ENCODE results near the gene KCNIP3. TPM values are rescaled to one million over a fixed set of nuclear protein-coding genes. Genes with fewer than 3 reads are reported as not detected.

KCNIP3 gene
- total RNA-seq, 1 donor from 2014 or later = 7.2 TPM

- Histone ChIP-seq H3K4me3 (ENCODE audit: low read depth, low read length) (no peak overlapping the region), H3K36me3 (ENCODE audit: control insufficient read depth, insufficient read depth, low read length) (no peaks in the 10 kb centered on the region), H3K27me3 (ENCODE audit: control insufficient read depth, insufficient read depth, low read length) (no peaks in the 10 kb centered on the region)
- no peak for TF ChIP-seq CTCF (IDR thresholded peaks at IDR 0.05; ENCODE audit: insufficient read depth, low read length, poor library complexity, severe bottlenecking)
- DNase-seq (ENCODE audit: low read depth) = no peak
These were observed 12.5 kb downstream of the KCNIP3 start for GRCh38 chr2:95309599-95309998.

- Histone ChIP-seq H3K27me3 (ENCODE audit: control insufficient read depth, insufficient read depth, low read length) (no peaks in the 10 kb centered on the region), H3K36me3 (ENCODE audit: control insufficient read depth, insufficient read depth, low read length) (no peaks in the 10 kb centered on the region), H3K4me3 (ENCODE audit: low read depth, low read length) (no peak overlapping the region)
- TF ChIP-seq CTCF (IDR thresholded peaks at IDR 0.05; ENCODE audit: insufficient read depth, low read length, poor library complexity, severe bottlenecking) = no peak
- DNase-seq (ENCODE audit: low read depth) = no peak
These were observed 13.1 kb downstream of the KCNIP3 start for GRCh38 chr2:95310216-95310615.

- Histone ChIP-seq H3K36me3 (ENCODE audit: control insufficient read depth, insufficient read depth, low read length) (no peaks in the 10 kb centered on the region), H3K4me3 (ENCODE audit: low read depth, low read length) (no peak overlapping the region), H3K27me3 (ENCODE audit: control insufficient read depth, insufficient read depth, low read length) (no peaks in the 10 kb centered on the region)
- TF ChIP-seq CTCF (IDR thresholded peaks at IDR 0.05; ENCODE audit: insufficient read depth, low read length, poor library complexity, severe bottlenecking) = no peak
- DNase-seq (ENCODE audit: low read depth) = no peak
These were observed 13.5 kb downstream of the KCNIP3 start for GRCh38 chr2:95310651-95311050.

GRCh38 chr2:95311815-95312542, 14.8 kb downstream of the KCNIP3 start:
- no peak for DNase-seq (ENCODE audit: low read depth)
- TF ChIP-seq CTCF (IDR thresholded peaks at IDR 0.05; ENCODE audit: insufficient read depth, low read length, poor library complexity, severe bottlenecking) = no peak
- no peaks in the 10 kb centered on the region for H3K36me3 ChIP-seq (ENCODE audit: control insufficient read depth, insufficient read depth, low read length)
- no peaks in the 10 kb centered on the region for H3K27me3 ChIP-seq (ENCODE audit: control insufficient read depth, insufficient read depth, low read length)
- H3K4me3 ChIP-seq (ENCODE audit: low read depth, low read length) = no peak overlapping the region

GRCh38 chr2:95312543-95313201, 15.5 kb downstream of the KCNIP3 start:
- no peak overlapping the region for H3K4me3 ChIP-seq (ENCODE audit: low read depth, low read length)
- H3K27me3 ChIP-seq (ENCODE audit: control insufficient read depth, insufficient read depth, low read length) = no peaks in the 10 kb centered on the region
- no peak for TF ChIP-seq CTCF (IDR thresholded peaks at IDR 0.05; ENCODE audit: insufficient read depth, low read length, poor library complexity, severe bottlenecking)
- no peak for DNase-seq (ENCODE audit: low read depth)
- H3K36me3 ChIP-seq (ENCODE audit: control insufficient read depth, insufficient read depth, low read length) = no peaks in the 10 kb centered on the region

All from kidney epithelial cell (primary cell).